Fibroblast of lung (primary cell): ENCODE results near the gene BAIAP3. TPM values are rescaled to one million over a fixed set of nuclear protein-coding genes. Genes with fewer than 3 reads are reported as not detected.

Experiments used
- DNase-seq, 2 donors: peaks; one replicate each; pipeline versions ENCODE4 v3.0.0 to v3.0.0-alpha.2; 2010; ENCODE audit warnings: low read depth in 2 of 2
- H2AFZ ChIP-seq: 2 replicates; pipeline ENCODE4 v1.5.1; 2012; ENCODE audit warnings: low read length, control low read depth, inconsistent platforms
- H3K27ac ChIP-seq: 2 replicates; pipeline ENCODE4 v1.5.1; 2011; ENCODE audit warnings: low read length, control low read depth; ENCODE audit not compliant: insufficient read depth
- H3K27me3 ChIP-seq: 2 replicates; pipeline ENCODE4 v1.5.1; 2011; ENCODE audit warnings: mild to moderate bottlenecking, low read length; ENCODE audit not compliant: control insufficient read depth, insufficient read depth
- H3K36me3 ChIP-seq: 2 replicates; pipeline ENCODE4 v1.5.1; 2011; ENCODE audit warnings: low read length; ENCODE audit not compliant: control insufficient read depth, insufficient read depth
- H3K4me1 ChIP-seq: 2 replicates; pipeline ENCODE4 v1.5.1; 2011; ENCODE audit warnings: low read length; ENCODE audit not compliant: control insufficient read depth, insufficient read depth; ENCODE audit errors: extremely low read depth
- H3K4me2 ChIP-seq: 2 replicates; pipeline ENCODE4 v1.5.1; 2011; ENCODE audit warnings: low read length, control low read depth; ENCODE audit not compliant: insufficient read depth; ENCODE audit errors: extremely low read depth
- H3K4me3 ChIP-seq, 4 experiments: fragments of 200-600 bp in 1 of 4; sonication (generic) in 1 of 4; replicated peaks in 1 of 4; 2 replicates each; pipeline ENCODE4 v1.5.1; 2011 to 2016; ENCODE audit warnings: low read length in 4 of 4, low read depth in 3 of 4, mild to moderate bottlenecking in 3 of 4, control low read depth in 2 of 4, inconsistent platforms in 1 of 4, mixed read lengths in 1 of 4; ENCODE audit not compliant: insufficient read depth in 1 of 4; ENCODE audit errors: control extremely low read depth in 1 of 4
- H3K79me2 ChIP-seq: 2 replicates; pipeline ENCODE4 v1.5.1; 2012; ENCODE audit warnings: mild to moderate bottlenecking, low read length, inconsistent platforms; ENCODE audit not compliant: control insufficient read depth, insufficient read depth
- H3K9ac ChIP-seq: 2 replicates; pipeline ENCODE4 v1.5.1; 2011; ENCODE audit warnings: mild to moderate bottlenecking, low read length, control low read depth; ENCODE audit not compliant: insufficient read depth
- H3K9me3 ChIP-seq: 2 replicates; pipeline ENCODE4 v1.5.1; 2012; ENCODE audit warnings: low read depth, low read length; ENCODE audit not compliant: control insufficient read depth, insufficient read depth
- H4K20me1 ChIP-seq: 2 replicates; pipeline ENCODE4 v1.5.1; 2011; ENCODE audit warnings: low read length; ENCODE audit not compliant: control insufficient read depth, insufficient read depth; ENCODE audit errors: extremely low read depth
- EZH2 ChIP-seq: IDR thresholded peaks from 2 replicates; pipeline ENCODE4 v1.5.1; 2012; ENCODE audit warnings: low read length, control low read depth, mild to moderate bottlenecking; ENCODE audit errors: missing control alignments
- polyA plus RNA-seq, 2 donors: library from polyadenylated mRNA; depleted of rRNA in 1 of 2; stranded (reverse) in 1 of 2; unstranded in 1 of 2; fragments of >200 nt; gene quantifications; 2 replicates each; pipeline ENCODE4 v1.2.1, GENCODE V29; 2011 to 2012; ENCODE audit warnings: missing spikeins in 1 of 2
- total RNA-seq: library from RNA; depleted of rRNA; stranded (reverse); fragments of >200 nt; gene quantifications from 2 replicates; pipeline ENCODE4 v1.2.1, GENCODE V29; 2014
- TF ChIP-seq, protein P1 (sequence below), 2 donors: IDR thresholded peaks in 1 of 2; conservative IDR thresholded peaks in 1 of 2; 1 replicate in 1 of 2; 2 replicates in 1 of 2; pipeline ENCODE4 v1.5.1; 2011 to 2012; ENCODE audit warnings: low read length in 2 of 2, control low read depth in 1 of 2, inconsistent platforms in 1 of 2, low read depth in 1 of 2, mild to moderate bottlenecking in 1 of 2

BAIAP3 gene
- total and polyA plus RNA-seq, 2 donors (not counting 1 experiment from before 2014, with no cell fraction given) = 0.22 to 0.83 TPM

DNA sequence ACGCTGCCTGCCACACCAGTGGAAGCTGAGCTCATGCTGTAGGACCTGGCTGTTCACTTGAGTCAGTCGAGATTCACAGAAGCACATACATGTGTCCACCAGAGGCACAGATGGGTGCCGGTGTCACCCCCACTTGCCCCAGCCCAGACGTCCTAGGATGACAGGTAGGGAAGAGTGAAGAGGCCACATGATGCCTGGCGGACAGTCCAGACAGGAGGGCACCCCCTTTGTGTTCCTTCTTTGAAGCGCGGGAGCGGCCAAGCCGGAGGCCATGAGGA, 15.2 kb upstream of the BAIAP3 start:
- TF ChIP-seq EZH2 = no peak
- TF ChIP-seq, protein P1, sequence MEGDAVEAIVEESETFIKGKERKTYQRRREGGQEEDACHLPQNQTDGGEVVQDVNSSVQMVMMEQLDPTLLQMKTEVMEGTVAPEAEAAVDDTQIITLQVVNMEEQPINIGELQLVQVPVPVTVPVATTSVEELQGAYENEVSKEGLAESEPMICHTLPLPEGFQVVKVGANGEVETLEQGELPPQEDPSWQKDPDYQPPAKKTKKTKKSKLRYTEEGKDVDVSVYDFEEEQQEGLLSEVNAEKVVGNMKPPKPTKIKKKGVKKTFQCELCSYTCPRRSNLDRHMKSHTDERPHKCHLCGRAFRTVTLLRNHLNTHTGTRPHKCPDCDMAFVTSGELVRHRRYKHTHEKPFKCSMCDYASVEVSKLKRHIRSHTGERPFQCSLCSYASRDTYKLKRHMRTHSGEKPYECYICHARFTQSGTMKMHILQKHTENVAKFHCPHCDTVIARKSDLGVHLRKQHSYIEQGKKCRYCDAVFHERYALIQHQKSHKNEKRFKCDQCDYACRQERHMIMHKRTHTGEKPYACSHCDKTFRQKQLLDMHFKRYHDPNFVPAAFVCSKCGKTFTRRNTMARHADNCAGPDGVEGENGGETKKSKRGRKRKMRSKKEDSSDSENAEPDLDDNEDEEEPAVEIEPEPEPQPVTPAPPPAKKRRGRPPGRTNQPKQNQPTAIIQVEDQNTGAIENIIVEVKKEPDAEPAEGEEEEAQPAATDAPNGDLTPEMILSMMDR (conservative IDR thresholded peaks at IDR 0.05 in 1 of 2, IDR thresholded peaks at IDR 0.05 in 1 of 2; ENCODE audit: low read depth in 1 of 2, low read length in 2 of 2) = no peak
- peaks cover 57% of the 10 kb centered on the region for H3K79me2 ChIP-seq
- H3K36me3 ChIP-seq = peaks cover 58% of the 10 kb centered on the region

DNA sequence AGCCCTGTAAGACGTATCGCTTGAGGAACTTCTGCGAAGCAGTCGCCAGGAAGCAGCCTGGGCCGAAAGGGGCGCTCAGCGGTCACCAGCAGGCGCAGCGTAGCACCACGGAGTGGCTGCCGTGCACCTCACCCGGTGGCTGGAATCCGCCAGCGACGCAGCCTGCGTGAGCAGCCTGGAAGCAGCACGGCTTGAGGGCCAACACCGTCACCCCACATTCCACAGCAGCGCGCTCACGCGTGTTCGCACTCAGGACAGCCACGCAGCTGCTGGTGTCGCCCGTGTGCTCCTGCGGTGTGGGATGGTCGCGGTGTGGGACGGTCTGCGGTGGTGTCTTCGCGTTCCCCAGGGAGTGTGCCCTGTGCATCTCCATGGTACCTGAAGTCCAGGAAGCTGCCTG, 14.4 kb upstream of the BAIAP3 start:
- no peak for TF ChIP-seq EZH2
- TF ChIP-seq, protein P1 (conservative IDR thresholded peaks at IDR 0.05 in 1 of 2, IDR thresholded peaks at IDR 0.05 in 1 of 2; ENCODE audit: low read depth in 1 of 2, low read length in 2 of 2) = no peak
- Histone ChIP-seq H3K4me2 (no peak overlapping the region), H3K27me3 (no peaks in the 10 kb centered on the region), H3K4me3 (no peak overlapping the region), H2AFZ (no peak overlapping the region), H3K27ac (no peak overlapping the region), H3K9me3 (no peaks in the 10 kb centered on the region), H4K20me1 (no peaks in the 10 kb centered on the region), H3K79me2 (peaks cover 48% of the 10 kb centered on the region), H3K9ac (no peak overlapping the region), H3K4me1 (no peaks in the 10 kb centered on the region), H3K36me3 (peaks cover 60% of the 10 kb centered on the region)
- no peak for DNase-seq

More for the DNA sequence above, 15.2 kb upstream of the BAIAP3 start:
- H4K20me1 ChIP-seq = no peaks in the 10 kb centered on the region
- no peak overlapping the region for H3K4me2 ChIP-seq
- H3K4me1 ChIP-seq = no peaks in the 10 kb centered on the region
- H3K27ac ChIP-seq = no peak overlapping the region
- no peak for DNase-seq
- no peaks in the 10 kb centered on the region for H3K9me3 ChIP-seq
- no peak overlapping the region for H3K4me3 ChIP-seq
- H2AFZ ChIP-seq = no peak overlapping the region
- no peaks in the 10 kb centered on the region for H3K27me3 ChIP-seq
- no peak overlapping the region for H3K9ac ChIP-seq

DNA sequence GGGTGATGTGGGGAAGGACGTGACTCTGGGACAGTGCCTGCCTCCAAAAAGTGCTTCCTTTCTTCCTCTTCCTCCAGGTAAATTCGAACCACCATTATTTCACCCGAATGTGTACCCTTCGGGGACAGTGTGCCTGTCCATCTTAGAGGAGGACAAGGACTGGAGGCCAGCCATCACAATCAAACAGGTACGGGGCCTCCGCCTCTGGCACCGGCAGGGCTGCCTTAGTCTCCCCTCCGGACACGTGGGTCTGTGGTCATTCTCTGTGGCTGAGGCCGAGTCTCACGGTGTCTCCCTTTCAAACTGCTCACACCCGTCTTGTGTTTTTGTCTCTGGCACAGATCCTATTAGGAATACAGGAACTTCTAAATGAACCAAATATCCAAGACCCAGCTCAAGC, 13.3 kb upstream of the BAIAP3 start:
- Histone ChIP-seq H3K9me3 (no peaks in the 10 kb centered on the region), H3K27me3 (no peaks in the 10 kb centered on the region), H3K36me3 (peaks cover 56% of the 10 kb centered on the region), H2AFZ (no peak overlapping the region), H3K4me1 (no peaks in the 10 kb centered on the region), H3K27ac (no peak overlapping the region), H3K4me2 (no peak overlapping the region), H3K4me3 (no peak overlapping the region), H3K79me2 (peaks cover 38% of the 10 kb centered on the region), H3K9ac (no peak overlapping the region), H4K20me1 (no peaks in the 10 kb centered on the region)
- DNase-seq = no peak
- no peak for TF ChIP-seq EZH2
- TF ChIP-seq, protein P1 (conservative IDR thresholded peaks at IDR 0.05 in 1 of 2, IDR thresholded peaks at IDR 0.05 in 1 of 2; ENCODE audit: low read depth in 1 of 2, low read length in 2 of 2) = no peak
